ENCODE data around the gene KRT6A.

- TF ChIP-seq EZH2 (optimal IDR thresholded peaks at IDR 0.05; ENCODE audit: low read depth, low read length): no peak
- no peak for TF ChIP-seq CTCF (IDR thresholded peaks at IDR 0.05; ENCODE audit: low read length)
Observed at GRCh38 chr12:52437508-52437907, 55.5 kb downstream of the KRT6A start.

Data from MM.1S (cell line).